ENCODE measurements around the gene PAQR4.

DNA sequence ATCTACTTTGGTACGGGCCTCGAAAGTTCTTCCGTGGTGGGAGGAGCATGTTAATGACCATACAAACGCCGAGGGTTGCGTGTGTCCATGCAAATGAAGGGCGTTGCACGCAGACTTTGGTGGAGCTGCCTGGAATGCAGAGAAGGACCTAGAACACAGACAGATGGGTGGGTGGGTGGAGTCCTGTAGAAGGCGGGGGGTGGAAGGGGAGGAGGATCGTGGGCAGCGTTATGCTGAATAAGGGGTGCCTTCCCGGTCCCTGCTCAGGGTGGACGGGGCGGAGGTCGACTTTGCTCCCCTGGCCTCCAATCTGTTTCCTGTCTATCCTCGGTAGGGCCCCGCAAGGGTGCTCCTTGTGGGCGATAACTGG is 795 bp upstream of the PAQR4 start:
- TF ChIP-seq CTCF (IDR thresholded peaks at IDR 0.05 in 4 of 5, conservative IDR thresholded peaks at IDR 0.05 in 1 of 5) (no peak), POLR2A (IDR thresholded peaks at IDR 0.05) (no peak)

All from gastrocnemius medialis (tissue), 4 donors.